IMR-90 (cell line): Measurements from ENCODE around the gene SYTL2. TPM values are rescaled to one million over a fixed set of nuclear protein-coding genes. Genes with fewer than 3 reads are reported as not detected.
"Not testable (repeated sequence)": the region's sequence is repeated elsewhere in the genome, so short reads cannot be mapped to it uniquely, and the experiment has no call there.

Source experiments
- ATAC-seq: fragments of 200-7000 bp; cut with Tn5 transposase; 2 replicates; pipeline ENCODE4 v1.9.1; 2020; ENCODE audit warnings: low read depth, mild to moderate bottlenecking, moderate library complexity
- BruUV-seq: library from RNA; stranded (reverse); fragments of 400-500 nt; replicated peaks from 2 replicates; lab custom pipeline; 2021; lab: Mats Ljungman, UMichigan
- CTCF ChIA-PET: fragments of 300-600 bp; formaldehyde crosslinking; extraction: SDS; loops from one replicate; lab custom pipeline; 2021; ENCODE audit warnings: antibody characterized with exemption; lab: Yijun Ruan, JAX
- POLR2A ChIA-PET: fragments of 300-600 bp; sonication (Branson Sonifier 250); formaldehyde crosslinking; loops from one replicate; lab custom pipeline; 2022; ENCODE audit warnings: antibody characterized with exemption; ENCODE audit not compliant: unreplicated experiment; lab: Charles Lee
- DNase-seq: peaks from one replicate; pipeline ENCODE4 v3.0.0; 2013
- H2AFZ ChIP-seq: replicated peaks from 2 replicates; pipeline ENCODE3; 2013; ENCODE audit warnings: low read length, mild to moderate bottlenecking; ENCODE audit not compliant: poor library complexity
- H2AK5ac ChIP-seq: 2 replicates; pipeline ENCODE4 v1.6.1; 2013; ENCODE audit warnings: low read depth, low read length, inconsistent platforms
- H2AK9ac ChIP-seq: replicated peaks from 2 replicates; pipeline ENCODE3; 2013; ENCODE audit warnings: mild to moderate bottlenecking, low read depth, low read length, moderate library complexity; ENCODE audit not compliant: poor library complexity
- H2BK120ac ChIP-seq: 2 replicates; pipeline ENCODE4 v1.6.1; 2013; ENCODE audit warnings: low read depth, low read length, inconsistent platforms
- H2BK15ac ChIP-seq: 3 replicates; pipeline ENCODE4 v1.6.1; 2013; ENCODE audit warnings: low read depth, low read length, inconsistent platforms
- H2BK20ac ChIP-seq: 2 replicates; pipeline ENCODE4 v1.6.1; 2013; ENCODE audit warnings: low read depth, mild to moderate bottlenecking, inconsistent platforms, low read length, moderate library complexity
- H2BK5ac ChIP-seq: 2 replicates; pipeline ENCODE4 v1.6.1; 2013; ENCODE audit warnings: mild to moderate bottlenecking, low read depth, low read length, inconsistent platforms; ENCODE audit not compliant: poor library complexity, severe bottlenecking
- H3K14ac ChIP-seq: replicated peaks from 2 replicates; pipeline ENCODE4 v1.6.1; 2013; ENCODE audit warnings: low read depth, low read length, inconsistent platforms
- H3K18ac ChIP-seq: 2 replicates; pipeline ENCODE4 v1.6.1; 2013; ENCODE audit warnings: low read depth, low read length, control low read depth
- H3K23ac ChIP-seq: 2 replicates; pipeline ENCODE4 v1.6.1; 2013; ENCODE audit warnings: low read depth, low read length, inconsistent platforms
- H3K27ac ChIP-seq: 2 replicates; pipeline ENCODE4 v1.5.1; 2013; ENCODE audit warnings: mild to moderate bottlenecking, control low read depth, low read length; ENCODE audit not compliant: insufficient read depth
- H3K27me3 ChIP-seq: 2 replicates; pipeline ENCODE4 v1.6.1; 2013; ENCODE audit warnings: low read length; ENCODE audit not compliant: control insufficient read depth, insufficient read depth
- H3K36me3 ChIP-seq: 2 replicates; pipeline ENCODE4 v1.6.1; 2013; ENCODE audit warnings: low read length, mixed read lengths; ENCODE audit not compliant: control insufficient read depth, insufficient read depth
- H3K4ac ChIP-seq: 2 replicates; pipeline ENCODE4 v1.6.1; 2013; ENCODE audit warnings: low read depth, low read length, inconsistent platforms
- H3K4me1 ChIP-seq: 2 replicates; pipeline ENCODE4 v1.6.1; 2013; ENCODE audit warnings: low read length, mixed read lengths; ENCODE audit not compliant: control insufficient read depth, insufficient read depth
- H3K4me2 ChIP-seq: 2 replicates; pipeline ENCODE4 v1.6.1; 2013; ENCODE audit warnings: low read depth, mild to moderate bottlenecking, control low read depth, low read length, moderate library complexity
- H3K4me3 ChIP-seq: 2 replicates; pipeline ENCODE4 v1.5.1; 2013; ENCODE audit warnings: low read depth, mild to moderate bottlenecking, control low read depth, low read length, moderate library complexity; ENCODE audit not compliant: insufficient read depth
- H3K56ac ChIP-seq: 2 replicates; pipeline ENCODE4 v1.6.1; 2013; ENCODE audit warnings: low read length, inconsistent platforms; ENCODE audit not compliant: insufficient read depth; ENCODE audit errors: extremely low read depth
- H3K79me1 ChIP-seq, 2 experiments: 2 replicates each; pipeline ENCODE4 v1.6.1; 2013; ENCODE audit warnings: low read length in 2 of 2, inconsistent platforms in 1 of 2, low read depth in 1 of 2
- H3K9ac ChIP-seq: 2 replicates; pipeline ENCODE4 v1.6.1; 2013; ENCODE audit warnings: low read depth, low read length, control low read depth
- H3K9me1 ChIP-seq: 2 replicates; pipeline ENCODE4 v1.6.1; 2013; ENCODE audit warnings: low read length, inconsistent platforms; ENCODE audit not compliant: insufficient read depth
- H3K9me3 ChIP-seq: 2 replicates; pipeline ENCODE4 v1.6.1; 2013; ENCODE audit warnings: low read length; ENCODE audit not compliant: control insufficient read depth, insufficient read depth
- H4K20me1 ChIP-seq: 2 replicates; pipeline ENCODE4 v1.6.1; 2013; ENCODE audit warnings: low read length, inconsistent platforms; ENCODE audit not compliant: insufficient read depth
- H4K5ac ChIP-seq: 2 replicates; pipeline ENCODE4 v1.6.1; 2013; ENCODE audit warnings: mild to moderate bottlenecking, low read depth, low read length, control low read depth
- H4K8ac ChIP-seq, 2 experiments: 2 replicates each; pipeline ENCODE4 v1.6.1; 2013; ENCODE audit warnings: low read depth in 2 of 2, low read length in 2 of 2, control low read depth in 1 of 2, inconsistent platforms in 1 of 2
- H4K91ac ChIP-seq: 2 replicates; pipeline ENCODE4 v1.6.1; 2013; ENCODE audit warnings: low read depth, low read length, inconsistent platforms; ENCODE audit not compliant: insufficient read depth
- WGBS, 2 experiments: methylation state at CpG; one replicate each; pipeline versions ENCODE4 v1.1.5 to v1.1.7; 2013; ENCODE audit warnings: missing lambda C conversion rate in 2 of 2; ENCODE audit not compliant: insufficient read length in 1 of 2; ENCODE audit errors: extremely low coverage in 2 of 2; 5-methylcytosine and 5-hydroxymethylcytosine counted together
- dilution Hi-C: fragments of 300-500 bp; cut with HindIII; formaldehyde crosslinking; loops from one replicate; pipeline ENCODE4 v1.14.3; 2018; ENCODE audit warnings: low sequenced_read_pairs; ENCODE audit not compliant: unreplicated experiment
- in situ Hi-C: fragments of 300-500 bp; cut with MboI; formaldehyde crosslinking; loops from 3 replicates; pipeline ENCODE4 v1.14.3; 2019; ENCODE audit warnings: low sequenced_read_pairs, inconsistent platforms, mixed read lengths
- intact Hi-C: fragments of 100-400 bp; cut with micrococcal nuclease; formaldehyde crosslinking; loops from 2 replicates; pipeline ENCODE4 v1.10.0; 2022
- polyA plus RNA-seq, 3 experiments: library from polyadenylated mRNA; depleted of rRNA; stranded (reverse); fragments of >200 nt; gene quantifications; 2 replicates each; pipeline ENCODE4 v1.2.3, GENCODE V29; 2012; ENCODE audit warnings: low replicate concordance in 1 of 3
- total RNA-seq: library from RNA; depleted of rRNA; stranded (reverse); fragments of >200 nt; gene quantifications from 2 replicates; pipeline ENCODE4 v1.2.3, GENCODE V29; 2012

Gene SYTL2
- total and polyA plus RNA-seq, 2 of the 4 experiments (the other 2 are of a cell fraction), result 45.2 to 70.0 TPM

DNA sequence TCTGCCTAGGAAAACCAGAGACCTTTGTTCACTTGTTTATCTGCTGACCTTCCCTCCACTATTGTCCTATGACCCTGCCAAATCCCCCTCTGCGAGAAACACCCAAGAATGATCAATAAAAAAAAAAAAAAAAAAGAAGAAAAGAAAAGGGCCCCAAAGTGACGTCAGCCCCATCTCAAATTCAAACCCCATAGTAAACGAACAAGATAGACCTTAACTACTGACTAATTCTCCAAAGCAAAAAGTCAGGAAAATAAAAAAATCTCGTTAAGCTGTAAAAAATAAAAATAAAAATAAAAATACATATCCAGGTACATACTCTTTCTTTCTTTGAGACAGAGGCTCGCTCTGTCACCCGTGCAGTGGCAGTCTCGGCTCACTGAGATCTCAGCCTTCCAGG is 42.6 kb upstream of the SYTL2 start:
- H2BK5ac ChIP-seq, H3K4me2 ChIP-seq, H3K23ac ChIP-seq, H3K79me1 ChIP-seq, dilution Hi-C loops, H2BK15ac ChIP-seq, ATAC-seq, H3K4me3 ChIP-seq, H3K18ac ChIP-seq, H3K9me1 ChIP-seq, H4K5ac ChIP-seq, H4K8ac ChIP-seq, H4K91ac ChIP-seq, H2BK20ac ChIP-seq, H3K36me3 ChIP-seq, POLR2A ChIA-PET, DNase-seq, in situ Hi-C loops, H3K4me1 ChIP-seq, H3K9ac ChIP-seq, H2AFZ ChIP-seq, H3K27me3 ChIP-seq, H4K20me1 ChIP-seq, H2BK120ac ChIP-seq, H2AK9ac ChIP-seq, H3K9me3 ChIP-seq, H3K14ac ChIP-seq, H2AK5ac ChIP-seq, H3K27ac ChIP-seq, H3K56ac ChIP-seq, BruUV-seq, H3K4ac ChIP-seq: not testable (repeated sequence)
- CTCF ChIA-PET, result interaction anchor here (0.6 kb wide), 1 partner anchor 901 kb away, joined by 3 read pairs; no protein-coding TSS in a partner anchor
- intact Hi-C loops, result loop anchor here (10.0 kb wide), 1 partner anchor 211 kb away; the partner anchor contains the start of gene PICALM
- WGBS, 2 experiments, result no CpG with 5 or more reads among the region's 7 CpGs

DNA sequence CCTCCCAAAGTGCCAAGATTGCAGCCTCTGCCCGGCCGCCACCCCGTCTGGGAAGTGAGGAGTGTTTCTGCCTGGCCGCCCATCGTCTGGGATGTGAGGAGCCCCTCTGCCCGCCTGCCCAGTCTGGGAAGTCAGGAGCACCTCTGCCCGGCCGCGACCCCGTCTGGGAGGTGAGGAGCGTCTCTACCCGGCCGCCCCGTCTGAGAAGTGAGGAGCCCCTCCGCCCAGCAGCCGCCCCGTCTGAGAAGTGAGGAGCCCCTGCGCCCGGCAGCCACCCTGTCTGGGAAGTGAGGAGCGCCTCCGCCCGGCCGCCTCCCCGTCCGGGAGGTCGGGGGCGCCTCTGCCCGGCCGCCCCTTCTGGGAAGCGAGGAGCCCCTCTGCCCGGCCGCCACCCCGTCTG is 41.8 kb upstream of the SYTL2 start:
- H3K9ac ChIP-seq, POLR2A ChIA-PET, H4K20me1 ChIP-seq, H3K36me3 ChIP-seq, H2AK5ac ChIP-seq, H4K91ac ChIP-seq, H3K27me3 ChIP-seq, H2AFZ ChIP-seq, H3K4me1 ChIP-seq, H3K9me1 ChIP-seq, H2BK5ac ChIP-seq, BruUV-seq, H3K9me3 ChIP-seq, dilution Hi-C loops, CTCF ChIA-PET, H3K14ac ChIP-seq, H3K56ac ChIP-seq, H2BK120ac ChIP-seq, H3K23ac ChIP-seq, H3K4me3 ChIP-seq, H2BK15ac ChIP-seq, H3K27ac ChIP-seq, H3K79me1 ChIP-seq, H2BK20ac ChIP-seq, in situ Hi-C loops, H4K8ac ChIP-seq, DNase-seq, H3K18ac ChIP-seq, H3K4ac ChIP-seq, H2AK9ac ChIP-seq, ATAC-seq, H3K4me2 ChIP-seq, H4K5ac ChIP-seq: not testable (repeated sequence)
- intact Hi-C loops, result loop anchor here (10.0 kb wide), 1 partner anchor 212 kb away; the partner anchor contains the start of gene PICALM
- WGBS, 2 experiments, result 100% methylated on average over 7 of the region's 33 CpGs; no CpG with 5 or more reads in 1 of the 2 experiments
